ENCODE data around the gene DENND2C.

DENND2C gene

DNA sequence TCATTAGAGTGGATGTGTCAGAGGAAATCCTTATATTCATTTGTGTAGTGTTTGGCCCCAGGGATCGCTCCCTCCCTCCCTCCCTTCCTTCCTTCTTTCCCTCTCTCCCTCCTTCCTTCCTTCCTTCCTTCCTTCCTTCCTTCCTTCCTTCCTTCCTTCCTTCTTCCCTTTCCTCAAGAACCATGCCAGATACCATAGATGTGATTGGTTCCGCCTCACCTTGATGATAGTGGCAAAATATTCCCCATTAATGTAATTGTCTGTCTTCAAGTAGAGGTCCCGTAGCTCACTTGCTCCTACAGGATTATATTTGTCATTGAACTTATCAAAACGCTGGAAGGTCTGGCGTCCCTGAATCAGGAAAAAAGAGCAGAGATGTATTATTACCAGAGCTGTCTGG is 7.8 kb upstream of the DENND2C start:
- DNase-seq: no peak

- DNase-seq: no peak
These were observed 6.3 kb upstream of the DENND2C start for GRCh38 chr1:114676115-114676514.

GRCh38 chr1:114671939-114672275 is 2.1 kb upstream of the DENND2C start:
- no peak for DNase-seq

- DNase-seq: no peak
These were observed 1.4 kb upstream of the DENND2C start for GRCh38 chr1:114671011-114671938.

DNA sequence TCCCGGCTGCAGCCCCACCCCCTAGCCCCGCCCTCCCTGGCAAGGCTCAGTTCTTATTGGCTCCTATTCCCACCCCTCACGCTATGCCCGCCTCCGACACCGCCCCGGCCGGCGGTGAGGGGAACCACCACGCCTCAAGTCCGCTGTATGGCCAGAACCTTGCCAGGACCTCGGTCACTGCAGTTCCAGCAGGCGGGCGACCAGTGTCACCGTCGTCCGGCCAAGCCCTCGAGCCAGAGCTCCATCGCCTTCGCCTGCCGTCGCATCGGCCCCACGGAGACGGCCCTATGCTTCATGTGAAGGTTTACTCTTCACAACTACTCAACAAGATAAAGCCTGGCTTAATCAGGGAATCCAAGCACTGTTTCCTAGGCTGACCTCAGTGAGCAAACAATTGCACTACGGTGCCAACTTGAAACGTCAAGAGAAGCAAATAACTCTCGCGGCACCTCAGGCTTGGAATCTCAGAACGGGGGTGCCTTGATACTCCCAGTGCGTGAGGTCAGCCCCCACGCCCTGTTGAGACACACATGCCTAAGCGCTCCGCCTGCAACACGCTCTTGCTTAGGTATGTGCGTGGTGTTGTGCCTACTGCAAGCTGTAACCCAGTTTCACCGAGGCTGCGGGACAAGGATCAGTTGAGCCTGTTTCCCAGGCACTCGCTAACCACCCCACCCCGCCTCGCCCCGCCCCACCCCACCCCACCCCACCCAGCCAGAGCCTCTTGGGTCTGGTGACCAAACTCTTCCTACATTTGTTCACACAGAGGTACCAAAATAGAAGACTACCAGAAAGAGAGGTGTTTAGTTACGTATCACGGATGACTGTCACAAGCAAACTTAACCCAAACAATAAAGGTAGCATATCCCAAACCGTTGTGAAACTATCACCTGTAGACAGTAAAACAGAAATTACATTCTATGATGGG is 498 bp upstream of the DENND2C start:
- DNase-seq: peak; percentile 92 to 94

GRCh38 chr1:114668784-114669561 is 876 bp downstream of the DENND2C start:
- DNase-seq: no peak

- DNase-seq: no peak
These were observed 1.5 kb downstream of the DENND2C start for GRCh38 chr1:114668373-114668772.

DNA sequence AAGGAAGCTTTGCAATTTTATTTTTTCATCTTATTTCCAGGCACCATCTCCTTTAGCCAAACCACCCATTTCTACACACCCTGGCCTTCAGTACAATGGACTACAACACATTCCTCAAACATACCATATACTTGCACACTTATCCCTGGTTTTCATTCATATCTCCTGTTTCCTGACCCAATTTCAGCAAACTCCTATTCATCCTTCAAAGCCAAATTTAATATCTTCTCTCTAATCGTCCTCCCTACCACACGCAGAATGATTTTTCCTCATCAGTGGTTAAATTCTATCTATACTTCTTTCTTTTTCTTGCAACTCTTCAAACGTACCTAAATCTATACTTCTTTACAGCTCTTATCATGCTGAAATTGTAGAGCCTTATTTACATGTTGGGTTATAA is 2.9 kb downstream of the DENND2C start:
- no peak for DNase-seq

DNA sequence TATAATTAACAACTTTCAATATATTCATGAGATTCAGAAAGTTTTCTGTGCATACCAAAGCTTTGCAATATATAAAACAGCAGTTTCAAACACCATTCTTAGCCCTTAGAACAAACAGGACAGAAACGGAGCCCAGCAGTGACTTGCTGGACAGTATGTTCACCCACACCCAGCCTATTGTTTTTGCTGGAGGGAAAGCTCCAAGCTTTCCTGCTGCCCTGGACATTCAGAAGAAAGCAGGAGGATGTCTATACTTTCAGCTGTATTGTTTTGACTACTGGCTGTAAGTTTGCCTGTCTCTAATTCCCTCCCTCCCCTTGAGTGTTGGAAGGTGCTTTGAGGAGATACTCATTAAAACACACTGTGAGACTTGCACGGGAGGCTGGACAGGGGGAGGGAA is 9.6 kb downstream of the DENND2C start:
- DNase-seq: no peak

GRCh38 chr1:114651893-114652292 is 18.0 kb downstream of the DENND2C start:
- DNase-seq: no peak

GRCh38 chr1:114648503-114648902 is 21.3 kb downstream of the DENND2C start:
- no peak for DNase-seq

GRCh38 chr1:114641377-114641776 is 28.5 kb downstream of the DENND2C start:
- no peak for DNase-seq

- no peak for DNase-seq
These were observed 30.9 kb downstream of the DENND2C start for GRCh38 chr1:114638910-114639309.

- DNase-seq: no peak
These were observed 37.4 kb downstream of the DENND2C start for GRCh38 chr1:114632427-114632826.

DNA sequence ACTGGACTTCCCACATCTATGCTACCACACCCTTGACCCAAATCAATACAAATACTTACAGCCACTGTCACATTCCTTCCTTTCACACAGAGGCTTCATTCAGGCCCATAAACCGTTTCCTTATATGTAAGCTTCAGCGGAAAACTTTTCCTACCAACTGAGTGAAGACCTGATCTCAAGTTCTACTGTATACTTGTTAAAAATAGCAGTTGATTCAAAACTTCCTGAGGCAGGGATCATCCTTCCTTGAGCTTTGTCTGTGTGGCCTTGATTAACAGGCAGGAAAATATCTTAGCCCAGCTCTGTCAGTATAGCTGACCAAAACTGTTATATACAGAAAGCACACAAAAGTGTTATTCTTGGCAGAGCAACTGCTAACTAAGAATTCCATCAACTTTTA is 42.7 kb downstream of the DENND2C start:
- no peak for DNase-seq

GRCh38 chr1:114623364-114623763 is 46.5 kb downstream of the DENND2C start:
- DNase-seq: no peak

GRCh38 chr1:114620419-114620818 is 49.4 kb downstream of the DENND2C start:
- DNase-seq: no peak

- DNase-seq: no peak
These were observed 51.2 kb downstream of the DENND2C start for GRCh38 chr1:114618606-114619005.

DNA sequence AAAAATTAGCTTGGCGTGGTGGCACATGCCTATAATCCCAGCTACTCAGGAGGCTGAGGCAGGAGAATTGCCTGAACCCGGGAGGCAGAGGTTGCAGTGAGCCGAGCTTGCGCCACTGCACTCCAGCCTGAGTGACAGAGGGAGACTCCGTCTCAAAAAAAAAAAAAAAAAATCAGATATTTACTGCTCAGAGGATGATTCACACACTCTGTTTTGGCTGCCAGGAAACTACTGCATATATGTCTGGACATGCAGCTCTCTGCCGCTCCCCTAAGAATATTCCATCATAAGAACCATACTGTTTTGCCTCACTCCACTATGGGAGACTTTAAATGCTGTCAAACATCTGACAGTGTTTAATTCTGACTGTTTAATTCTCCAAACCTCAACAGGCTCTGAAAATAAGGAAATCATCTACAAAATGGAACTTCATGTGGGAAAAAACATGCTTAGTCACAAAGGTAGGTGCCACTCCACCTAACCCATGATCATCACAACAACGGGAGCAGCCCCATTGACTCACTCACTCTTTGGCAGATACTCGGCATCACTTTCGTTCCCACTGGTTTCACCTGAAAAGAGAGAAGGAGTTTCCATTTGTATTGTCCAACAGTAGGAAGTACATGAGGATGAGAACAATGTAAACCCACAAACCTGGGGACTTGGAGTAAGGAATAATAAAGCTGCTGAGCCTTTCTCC is 59.2 kb downstream of the DENND2C start:
- DNase-seq: no peak

GRCh38 chr1:114609826-114610225 is 60.0 kb downstream of the DENND2C start:
- DNase-seq: no peak

DNA sequence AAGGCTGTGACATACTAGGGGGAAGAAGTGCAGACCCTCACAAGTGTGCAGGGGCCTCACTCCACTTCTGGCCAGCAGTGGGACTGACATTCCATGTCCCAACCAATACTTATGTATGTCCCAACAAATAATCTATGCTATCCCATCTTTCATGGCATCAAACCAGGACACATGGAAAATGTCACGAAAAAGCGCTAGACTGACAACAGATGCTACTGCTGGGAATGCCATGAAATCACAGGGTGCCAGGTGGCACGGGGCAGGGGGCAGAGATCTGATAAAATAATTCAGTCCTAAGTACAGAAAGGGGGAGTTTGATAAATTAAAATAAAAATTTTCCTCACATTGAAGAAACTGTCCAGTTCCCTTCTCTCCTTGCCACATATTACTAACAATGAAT is 60.8 kb downstream of the DENND2C start:
- no peak for DNase-seq

- DNase-seq: no peak
These were observed 62.6 kb downstream of the DENND2C start for GRCh38 chr1:114607223-114607622.

Measured in activated CD4-positive, alpha-beta T cell treated with anti-CD3 and anti-CD28 coated beads, Interleukin-2, amount 50 U/mL, for 48 hours (primary cell).